Thyroid gland (tissue), 4 donors: ENCODE measurements around the gene ZCWPW2. TPM values are rescaled to one million over a fixed set of nuclear protein-coding genes. Genes with fewer than 3 reads are reported as not detected.

Source experiments
- DNase-seq, 2 donors: peaks; one replicate each; pipeline ENCODE4 v3.0.0-alpha.2; 2019
- H3K27ac ChIP-seq, 3 donors: fragments of 200-600 bp; sonication (generic); 1 replicate in 2 of 3; 2 replicates in 1 of 3; pipeline ENCODE4 v1.5.1; 2016 to 2019; ENCODE audit warnings: mild to moderate bottlenecking in 1 of 3, moderate library complexity in 1 of 3
- H3K27me3 ChIP-seq: fragments of 200-600 bp; sonication (generic); one replicate; pipeline ENCODE4 v1.5.1; 2019
- H3K36me3 ChIP-seq, 2 donors: fragments of 200-600 bp; sonication (generic); one replicate each; pipeline ENCODE4 v1.5.1; 2016 to 2019
- H3K4me1 ChIP-seq, 2 donors: fragments of 200-600 bp; sonication (generic); one replicate each; pipeline ENCODE4 v1.5.1; 2017 to 2019
- H3K4me3 ChIP-seq, 3 donors: fragments of 200-600 bp; sonication (generic); replicated peaks in 1 of 3; 1 replicate in 2 of 3; 2 replicates in 1 of 3; pipeline ENCODE4 v1.5.1; 2016; ENCODE audit warnings: mild to moderate bottlenecking in 1 of 3
- H3K9me3 ChIP-seq: fragments of 200-600 bp; sonication (generic); one replicate; pipeline ENCODE4 v1.5.1; 2017
- CTCF ChIP-seq, 6 experiments: fragments of 200-600 bp in 3 of 6; fragments of 450-650 bp in 3 of 6; sonication (generic) in 3 of 6; IDR thresholded peaks; one replicate each; pipeline ENCODE4 v1.5.1; 2016 to 2019; ENCODE audit warnings: antibody characterized with exemption in 6 of 6, mild to moderate bottlenecking in 2 of 6, inconsistent platforms in 1 of 6, moderate library complexity in 1 of 6
- POLR2A ChIP-seq, 2 donors: fragments of 450-650 bp; IDR thresholded peaks; one replicate each; pipeline ENCODE4 v1.6.1; 2017; ENCODE audit warnings: antibody characterized with exemption in 2 of 2, mild to moderate bottlenecking in 2 of 2, moderate library complexity in 1 of 2
- WGBS, 2 donors: methylation state at CpG; one replicate each; pipeline ENCODE4 v1.1.5; 2017; 5-methylcytosine and 5-hydroxymethylcytosine counted together
- intact Hi-C: fragments of 100-400 bp; cut with DNase I; formaldehyde crosslinking; loops from one replicate; pipeline ENCODE4 v1.15.1; 2023
- total RNA-seq, 4 donors: library from RNA; depleted of rRNA; stranded (reverse); fragments of >200 nt; gene quantifications; one replicate each; pipeline ENCODE4 v1.2.3, GENCODE V29; 2016

ZCWPW2 gene
- total RNA-seq, 4 donors from 2014 or later, result 0.49 to 2.6 (median 1.1) TPM; not detected in 1

GRCh38 chr3:28322464-28322863 lies 26.1 kb upstream of the ZCWPW2 start:
- H3K9me3 ChIP-seq, result no peaks in the 10 kb centered on the region
- H3K4me3 ChIP-seq, result no peak overlapping the region
- H3K27ac ChIP-seq, result no peak overlapping the region
- peaks cover 0 to 3% of the 10 kb centered on the region in 2 donors for H3K36me3 ChIP-seq
- WGBS, 2 donors, result 94 to 96% methylated on average over 1 of the region's 1 CpG
- no peaks in the 10 kb centered on the region for H3K4me1 ChIP-seq
- H3K27me3 ChIP-seq, result no peaks in the 10 kb centered on the region
- intact Hi-C loops, result no loop called here
- no peak for DNase-seq
- TF ChIP-seq POLR2A (IDR thresholded peaks at IDR 0.05) (no peak), CTCF (IDR thresholded peaks at IDR 0.05) (no peak)

GRCh38 chr3:28326458-28326926 lies 22.0 kb upstream of the ZCWPW2 start:
- no peaks in the 10 kb centered on the region for H3K9me3 ChIP-seq
- no peak for DNase-seq
- H3K27ac ChIP-seq, result no peak overlapping the region
- H3K4me3 ChIP-seq, result no peak overlapping the region
- peaks cover 0 to 3% of the 10 kb centered on the region in 2 donors for H3K36me3 ChIP-seq
- H3K27me3 ChIP-seq, result no peaks in the 10 kb centered on the region
- 86 to 88% methylated on average over 2 of the region's 2 CpGs for WGBS, 2 donors
- intact Hi-C loops, result no loop called here
- TF ChIP-seq POLR2A (IDR thresholded peaks at IDR 0.05) (no peak), CTCF (IDR thresholded peaks at IDR 0.05) (no peak)
- H3K4me1 ChIP-seq, result no peaks in the 10 kb centered on the region

GRCh38 chr3:28328188-28329151 lies 20.1 kb upstream of the ZCWPW2 start:
- Histone ChIP-seq H3K27me3 (no peaks in the 10 kb centered on the region), H3K36me3 (peaks cover 0 to 3% of the 10 kb centered on the region in 2 donors), H3K9me3 (no peaks in the 10 kb centered on the region), H3K27ac (no peak overlapping the region), H3K4me1 (no peaks in the 10 kb centered on the region), H3K4me3 (no peak overlapping the region)
- no peak for DNase-seq
- WGBS, 2 donors, result 88 to 90% methylated on average over 4 of the region's 4 CpGs
- intact Hi-C loops, result no loop called here
- TF ChIP-seq POLR2A (IDR thresholded peaks at IDR 0.05) (no peak), CTCF (IDR thresholded peaks at IDR 0.05) (peak; percentile 8 to 71 (median 52))

- peaks cover 0 to 4% of the 10 kb centered on the region in 2 donors for H3K36me3 ChIP-seq
- TF ChIP-seq CTCF (IDR thresholded peaks at IDR 0.05) (peak in 2 of 6 experiments; percentile 15 to 26), POLR2A (IDR thresholded peaks at IDR 0.05) (no peak)
- intact Hi-C loops, result no loop called here
These were observed 14.0 kb upstream of the ZCWPW2 start for GRCh38 chr3:28334552-28334951.

GRCh38 chr3:28335246-28335645 lies 13.3 kb upstream of the ZCWPW2 start:
- no peak for TF ChIP-seq POLR2A (IDR thresholded peaks at IDR 0.05)
- no peak for TF ChIP-seq CTCF (IDR thresholded peaks at IDR 0.05)
- peaks cover 0 to 9% of the 10 kb centered on the region in 2 donors for H3K4me1 ChIP-seq
- no peak for DNase-seq
- no peak overlapping the region for H3K27ac ChIP-seq
- 63 to 78% methylated on average over 2 of the region's 2 CpGs for WGBS, 2 donors
- no peaks in the 10 kb centered on the region for H3K9me3 ChIP-seq
- H3K27me3 ChIP-seq, result no peaks in the 10 kb centered on the region
- peaks cover 0 to 4% of the 10 kb centered on the region in 2 donors for H3K36me3 ChIP-seq
- intact Hi-C loops, result no loop called here
- no peak overlapping the region for H3K4me3 ChIP-seq

More at GRCh38 chr3:28334552-28334951, 14.0 kb upstream of the ZCWPW2 start:
- H3K4me3 ChIP-seq, result no peak overlapping the region
- no peak for DNase-seq
- H3K27ac ChIP-seq, result no peak overlapping the region
- H3K27me3 ChIP-seq, result no peaks in the 10 kb centered on the region
- H3K9me3 ChIP-seq, result no peaks in the 10 kb centered on the region
- peaks cover 0 to 9% of the 10 kb centered on the region in 2 donors for H3K4me1 ChIP-seq
